HEK293 (cell line): Measurements from ENCODE around the gene ADIPOR1.

Source experiments
- CTCF ChIA-PET: fragments of 350-600 bp; formaldehyde crosslinking; extraction: SDS; loops from one replicate; lab custom pipeline; 2021; ENCODE audit warnings: antibody characterized with exemption; lab: Yijun Ruan, JAX
- POLR2A ChIA-PET: fragments of 300-600 bp; formaldehyde crosslinking; extraction: SDS; loops from one replicate; lab custom pipeline; 2020; ENCODE audit warnings: antibody characterized with exemption, inconsistent platforms; lab: Yijun Ruan, JAX
- H3K27ac ChIP-seq: fragments of 200-500 bp; sonication (Bioruptor generic); 2 replicates; pipeline ENCODE4 v1.5.1; 2014; ENCODE audit warnings: low read depth, low read length, control low read depth, inconsistent platforms; ENCODE audit errors: extremely low read depth
- H3K36me3 ChIP-seq, 2 experiments: fragments of 200-500 bp in 1 of 2; sonication (Bioruptor generic) in 1 of 2; 1 replicate in 1 of 2; 2 replicates in 1 of 2; pipeline ENCODE4 v1.5.1; 2014 to 2017; ENCODE audit warnings: inconsistent platforms in 2 of 2, low read length in 2 of 2; ENCODE audit not compliant: control insufficient read depth in 2 of 2, insufficient read depth in 1 of 2
- H3K4me1 ChIP-seq: fragments of 200-500 bp; sonication (Bioruptor generic); 2 replicates; pipeline ENCODE4 v1.5.1; 2014; ENCODE audit warnings: mild to moderate bottlenecking, low read length, inconsistent platforms; ENCODE audit not compliant: control insufficient read depth, insufficient read depth
- H3K4me3 ChIP-seq: 2 replicates; pipeline ENCODE4 v1.5.1; 2011; ENCODE audit warnings: low read depth, mild to moderate bottlenecking, control low read depth, low read length, moderate library complexity
- H3K9me3 ChIP-seq: fragments of 200-500 bp; sonication (Bioruptor generic); 2 replicates; pipeline ENCODE4 v1.5.1; 2014; ENCODE audit warnings: low read depth, low read length, inconsistent platforms; ENCODE audit not compliant: control insufficient read depth, insufficient read depth
- BCL11A ChIP-seq: fragments of 450-650 bp; formaldehyde crosslinking; IDR thresholded peaks from 2 replicates; pipeline ENCODE4 v1.5.1; 2016; ENCODE audit warnings: low read depth, missing biosample characterization, missing genetic modification characterization
- GLIS2 ChIP-seq: fragments of 450-650 bp; formaldehyde crosslinking; IDR thresholded peaks from 2 replicates; pipeline ENCODE4 v1.5.1; 2016; ENCODE audit warnings: missing biosample characterization, missing genetic modification characterization
- KLF9 ChIP-seq: fragments of 450-650 bp; formaldehyde crosslinking; IDR thresholded peaks from 2 replicates; pipeline ENCODE4 v1.5.1; 2016; ENCODE audit warnings: missing biosample characterization, missing genetic modification characterization, low read depth
- PBX3 ChIP-seq: sonication (generic); formaldehyde crosslinking; IDR thresholded peaks from 2 replicates; pipeline ENCODE4 v1.8.1; 2022; ENCODE audit warnings: mild to moderate bottlenecking, moderate library complexity, missing genetic modification reagents
- PRDM2 ChIP-seq: fragments of 450-650 bp; formaldehyde crosslinking; IDR thresholded peaks from 2 replicates; pipeline ENCODE4 v1.5.1; 2016; ENCODE audit warnings: missing biosample characterization, missing genetic modification characterization, borderline replicate concordance
- SALL2 ChIP-seq: fragments of 450-650 bp; formaldehyde crosslinking; IDR thresholded peaks from 2 replicates; pipeline ENCODE4 v1.5.0; 2017; ENCODE audit warnings: missing biosample characterization, mild to moderate bottlenecking, missing genetic modification characterization, borderline replicate concordance
- ZBTB1 ChIP-seq: fragments of 450-650 bp; formaldehyde crosslinking; IDR thresholded peaks from 2 replicates; pipeline ENCODE4 v1.5.1; 2016; ENCODE audit warnings: missing biosample characterization, missing genetic modification characterization
- ZNF138 ChIP-seq: fragments of 450-650 bp; formaldehyde crosslinking; IDR thresholded peaks from 2 replicates; pipeline ENCODE4 v1.5.1; 2016; ENCODE audit warnings: missing biosample characterization, missing genetic modification characterization, borderline replicate concordance
- ZNF157 ChIP-seq: fragments of 450-650 bp; formaldehyde crosslinking; IDR thresholded peaks from 2 replicates; pipeline ENCODE4 v1.5.1; 2016; ENCODE audit warnings: missing biosample characterization, missing genetic modification characterization
- ZNF175 ChIP-seq: fragments of 450-650 bp; formaldehyde crosslinking; IDR thresholded peaks from 2 replicates; pipeline ENCODE4 v1.5.1; 2016; ENCODE audit warnings: missing biosample characterization, missing genetic modification characterization
- ZNF214 ChIP-seq: fragments of 450-650 bp; formaldehyde crosslinking; IDR thresholded peaks from 2 replicates; pipeline ENCODE4 v1.5.1; 2017; ENCODE audit warnings: missing biosample characterization, mild to moderate bottlenecking, missing genetic modification characterization, borderline replicate concordance
- ZNF350 ChIP-seq: fragments of 450-650 bp; formaldehyde crosslinking; IDR thresholded peaks from 2 replicates; pipeline ENCODE4 v1.5.0; 2017; ENCODE audit warnings: missing biosample characterization, mild to moderate bottlenecking, missing genetic modification characterization
- ZNF391 ChIP-seq: fragments of 450-650 bp; formaldehyde crosslinking; IDR thresholded peaks from 2 replicates; pipeline ENCODE4 v1.5.1; 2016; ENCODE audit warnings: low read depth, missing biosample characterization, missing genetic modification characterization, borderline replicate concordance
- ZNF423 ChIP-seq: fragments of 450-650 bp; formaldehyde crosslinking; IDR thresholded peaks from 2 replicates; pipeline ENCODE4 v1.5.1; 2016; ENCODE audit warnings: missing biosample characterization, missing genetic modification characterization
- ZNF473 ChIP-seq: fragments of 450-650 bp; formaldehyde crosslinking; IDR thresholded peaks from 2 replicates; pipeline ENCODE4 v1.5.1; 2017; ENCODE audit warnings: missing biosample characterization, missing genetic modification characterization
- ZNF514 ChIP-seq: fragments of 450-650 bp; formaldehyde crosslinking; IDR thresholded peaks from 2 replicates; pipeline ENCODE4 v1.5.1; 2016; ENCODE audit warnings: missing biosample characterization, missing genetic modification characterization
- ZNF521 ChIP-seq: fragments of 450-650 bp; formaldehyde crosslinking; IDR thresholded peaks from 2 replicates; pipeline ENCODE4 v1.5.1; 2017; ENCODE audit warnings: missing biosample characterization, mild to moderate bottlenecking, missing genetic modification characterization
- ZNF600 ChIP-seq: fragments of 450-650 bp; formaldehyde crosslinking; IDR thresholded peaks from 2 replicates; pipeline ENCODE4 v1.5.1; 2016; ENCODE audit warnings: missing biosample characterization, missing genetic modification characterization
- ZNF658 ChIP-seq: fragments of 450-650 bp; formaldehyde crosslinking; IDR thresholded peaks from 2 replicates; pipeline ENCODE4; 2016; ENCODE audit warnings: missing biosample characterization, missing genetic modification characterization
- ZNF76 ChIP-seq: fragments of 450-650 bp; formaldehyde crosslinking; IDR thresholded peaks from 2 replicates; pipeline ENCODE4; 2016; ENCODE audit warnings: low read depth, missing biosample characterization, missing genetic modification characterization, borderline replicate concordance
- ZNF768 ChIP-seq: fragments of 450-650 bp; formaldehyde crosslinking; IDR thresholded peaks from 2 replicates; pipeline ENCODE4 v1.5.1; 2018; ENCODE audit warnings: missing biosample characterization, mild to moderate bottlenecking, missing genetic modification characterization
- ZNF777 ChIP-seq: fragments of 450-650 bp; formaldehyde crosslinking; IDR thresholded peaks from 2 replicates; pipeline ENCODE4 v1.5.1; 2017; ENCODE audit warnings: missing biosample characterization, missing genetic modification characterization, borderline replicate concordance
- ZSCAN23 ChIP-seq: fragments of 450-650 bp; formaldehyde crosslinking; IDR thresholded peaks from 2 replicates; pipeline ENCODE4 v1.5.1; 2016; ENCODE audit warnings: missing biosample characterization, missing genetic modification characterization
- TF ChIP-seq, protein P1 (sequence below): fragments of 450-650 bp; formaldehyde crosslinking; IDR thresholded peaks from 2 replicates; pipeline ENCODE4 v1.5.1; 2017; ENCODE audit warnings: missing biosample characterization, missing genetic modification characterization
- TF ChIP-seq, protein P2 (sequence below): fragments of 450-650 bp; formaldehyde crosslinking; IDR thresholded peaks from 2 replicates; pipeline ENCODE4 v1.5.1; 2016; ENCODE audit warnings: missing biosample characterization, missing genetic modification characterization

ADIPOR1 gene

GRCh38 chr1:202981939-202982338 lies 23.8 kb upstream of the ADIPOR1 start (continued):
- TF ChIP-seq PRDM2 (tag by site-specific recombination), result no peak
- TF ChIP-seq, protein P1, sequence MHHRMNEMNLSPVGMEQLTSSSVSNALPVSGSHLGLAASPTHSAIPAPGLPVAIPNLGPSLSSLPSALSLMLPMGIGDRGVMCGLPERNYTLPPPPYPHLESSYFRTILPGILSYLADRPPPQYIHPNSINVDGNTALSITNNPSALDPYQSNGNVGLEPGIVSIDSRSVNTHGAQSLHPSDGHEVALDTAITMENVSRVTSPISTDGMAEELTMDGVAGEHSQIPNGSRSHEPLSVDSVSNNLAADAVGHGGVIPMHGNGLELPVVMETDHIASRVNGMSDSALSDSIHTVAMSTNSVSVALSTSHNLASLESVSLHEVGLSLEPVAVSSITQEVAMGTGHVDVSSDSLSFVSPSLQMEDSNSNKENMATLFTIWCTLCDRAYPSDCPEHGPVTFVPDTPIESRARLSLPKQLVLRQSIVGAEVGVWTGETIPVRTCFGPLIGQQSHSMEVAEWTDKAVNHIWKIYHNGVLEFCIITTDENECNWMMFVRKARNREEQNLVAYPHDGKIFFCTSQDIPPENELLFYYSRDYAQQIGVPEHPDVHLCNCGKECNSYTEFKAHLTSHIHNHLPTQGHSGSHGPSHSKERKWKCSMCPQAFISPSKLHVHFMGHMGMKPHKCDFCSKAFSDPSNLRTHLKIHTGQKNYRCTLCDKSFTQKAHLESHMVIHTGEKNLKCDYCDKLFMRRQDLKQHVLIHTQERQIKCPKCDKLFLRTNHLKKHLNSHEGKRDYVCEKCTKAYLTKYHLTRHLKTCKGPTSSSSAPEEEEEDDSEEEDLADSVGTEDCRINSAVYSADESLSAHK (tag by site-specific recombination), result no peak
- no peak for TF ChIP-seq KLF9 (tag by site-specific recombination)
- no peak for TF ChIP-seq ZNF138 (tag by site-specific recombination)
- TF ChIP-seq ZNF391, result no peak
- no peak for TF ChIP-seq ZNF768 (tag by site-specific recombination)

DNA sequence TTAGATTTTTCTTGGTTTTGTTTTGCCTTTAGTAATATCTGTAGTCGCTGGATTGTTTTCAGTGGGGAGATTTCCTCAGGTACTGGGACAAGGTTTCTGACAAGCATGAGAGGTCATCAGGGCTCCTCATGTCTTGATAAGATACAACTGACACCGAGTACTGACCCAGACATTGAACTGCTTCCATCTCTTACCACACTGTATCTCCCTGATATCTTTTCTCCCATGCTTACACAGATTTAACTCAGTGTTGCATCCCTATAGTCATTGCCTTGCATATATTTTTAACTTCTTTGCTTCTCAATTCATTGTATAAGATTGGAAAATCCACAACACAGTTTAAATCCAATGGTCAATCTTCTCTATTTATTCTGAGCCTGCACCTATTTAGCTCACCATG lies 21.3 kb upstream of the ADIPOR1 start:
- ChIA-PET CTCF (interaction anchor here (0.5 kb wide), 1 partner anchor 19 kb away, joined by 3 read pairs; no protein-coding TSS in a partner anchor), POLR2A (no interaction called here)
- TF ChIP-seq ZNF600 (tag by site-specific recombination), result no peak
- TF ChIP-seq ZNF214 (tag by site-specific recombination), result no peak
- no peak for TF ChIP-seq ZNF423
- TF ChIP-seq ZNF175, result no peak
- TF ChIP-seq BCL11A (tag by site-specific recombination), result no peak
- no peak for TF ChIP-seq ZNF514 (tag by site-specific recombination)
- TF ChIP-seq ZNF350 (tag by site-specific recombination), result no peak
- TF ChIP-seq ZNF76 (tag by site-specific recombination), result no peak
- TF ChIP-seq SALL2, result no peak
- TF ChIP-seq ZNF777 (tag by site-specific recombination), result no peak
- no peak for TF ChIP-seq ZNF157
- TF ChIP-seq, protein P2, sequence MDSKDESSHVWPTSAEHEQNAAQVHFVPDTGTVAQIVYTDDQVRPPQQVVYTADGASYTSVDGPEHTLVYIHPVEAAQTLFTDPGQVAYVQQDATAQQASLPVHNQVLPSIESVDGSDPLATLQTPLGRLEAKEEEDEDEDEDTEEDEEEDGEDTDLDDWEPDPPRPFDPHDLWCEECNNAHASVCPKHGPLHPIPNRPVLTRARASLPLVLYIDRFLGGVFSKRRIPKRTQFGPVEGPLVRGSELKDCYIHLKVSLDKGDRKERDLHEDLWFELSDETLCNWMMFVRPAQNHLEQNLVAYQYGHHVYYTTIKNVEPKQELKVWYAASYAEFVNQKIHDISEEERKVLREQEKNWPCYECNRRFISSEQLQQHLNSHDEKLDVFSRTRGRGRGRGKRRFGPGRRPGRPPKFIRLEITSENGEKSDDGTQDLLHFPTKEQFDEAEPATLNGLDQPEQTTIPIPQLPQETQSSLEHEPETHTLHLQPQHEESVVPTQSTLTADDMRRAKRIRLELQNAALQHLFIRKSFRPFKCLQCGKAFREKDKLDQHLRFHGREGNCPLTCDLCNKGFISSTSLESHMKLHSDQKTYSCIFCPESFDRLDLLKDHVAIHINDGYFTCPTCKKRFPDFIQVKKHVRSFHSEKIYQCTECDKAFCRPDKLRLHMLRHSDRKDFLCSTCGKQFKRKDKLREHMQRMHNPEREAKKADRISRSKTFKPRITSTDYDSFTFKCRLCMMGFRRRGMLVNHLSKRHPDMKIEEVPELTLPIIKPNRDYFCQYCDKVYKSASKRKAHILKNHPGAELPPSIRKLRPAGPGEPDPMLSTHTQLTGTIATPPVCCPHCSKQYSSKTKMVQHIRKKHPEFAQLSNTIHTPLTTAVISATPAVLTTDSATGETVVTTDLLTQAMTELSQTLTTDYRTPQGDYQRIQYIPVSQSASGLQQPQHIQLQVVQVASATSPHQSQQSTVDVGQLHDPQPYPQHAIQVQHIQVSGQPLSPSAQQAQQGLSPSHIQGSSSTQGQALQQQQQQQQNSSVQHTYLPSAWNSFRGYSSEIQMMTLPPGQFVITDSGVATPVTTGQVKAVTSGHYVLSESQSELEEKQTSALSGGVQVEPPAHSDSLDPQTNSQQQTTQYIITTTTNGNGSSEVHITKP, result no peak
- no peak for TF ChIP-seq ZNF658 (tag by site-specific recombination)
- TF ChIP-seq ZNF391, result no peak
- TF ChIP-seq ZNF473 (tag by site-specific recombination), result no peak
- no peak for TF ChIP-seq GLIS2 (tag by site-specific recombination)
- no peak for TF ChIP-seq PBX3 (CRISPR knock-in tag)
- no peak for TF ChIP-seq ZNF521 (tag by site-specific recombination)
- TF ChIP-seq ZBTB1 (tag by site-specific recombination), result no peak
- no peak for TF ChIP-seq ZSCAN23 (tag by site-specific recombination)
- H3K4me3 ChIP-seq, result no peak overlapping the region
- no peak overlapping the region for H3K27ac ChIP-seq
- H3K36me3 ChIP-seq, result no peaks in the 10 kb centered on the region
- no peaks in the 10 kb centered on the region for H3K4me1 ChIP-seq
- no peaks in the 10 kb centered on the region for H3K9me3 ChIP-seq
